Ascending aorta (tissue), 2 donors: ENCODE measurements around the gene SOX30. TPM values are rescaled to one million over a fixed set of nuclear protein-coding genes. Genes with fewer than 3 reads are reported as not detected.

Experiments
- DNase-seq, 2 donors: peaks; one replicate each; pipeline ENCODE4 v3.0.0-alpha.2; 2019; ENCODE audit warnings: low spot score in 2 of 2
- H3K27ac ChIP-seq, 2 donors: fragments of 200-600 bp; sonication (generic); one replicate each; pipeline ENCODE4 v1.5.1; 2016 to 2017; ENCODE audit warnings: mild to moderate bottlenecking in 1 of 2
- H3K27me3 ChIP-seq: fragments of 200-600 bp; sonication (generic); one replicate; pipeline ENCODE4 v1.5.1; 2017
- H3K36me3 ChIP-seq, 2 donors: fragments of 200-600 bp; sonication (generic); one replicate each; pipeline ENCODE4 v1.5.1; 2016
- H3K4me1 ChIP-seq, 2 donors: fragments of 200-600 bp; sonication (generic); one replicate each; pipeline ENCODE4 v1.5.1; 2016 to 2017; ENCODE audit warnings: mild to moderate bottlenecking in 1 of 2
- H3K4me3 ChIP-seq, 2 donors: fragments of 200-600 bp; sonication (generic); one replicate each; pipeline ENCODE4 v1.5.1; 2016 to 2017; ENCODE audit warnings: mild to moderate bottlenecking in 1 of 2
- H3K9me3 ChIP-seq, 2 donors: fragments of 200-600 bp; sonication (generic); one replicate each; pipeline ENCODE4 v1.5.1; 2016
- CTCF ChIP-seq, 3 experiments: fragments of 200-600 bp in 2 of 3; fragments of 450-650 bp in 1 of 3; sonication (generic) in 2 of 3; IDR thresholded peaks; one replicate each; pipeline ENCODE4 v1.5.1; 2016 to 2019; ENCODE audit warnings: antibody characterized with exemption in 3 of 3, mild to moderate bottlenecking in 1 of 3, moderate library complexity in 1 of 3
- intact Hi-C: fragments of 100-400 bp; cut with DNase I; formaldehyde crosslinking; loops from one replicate; pipeline ENCODE4 v1.15.1; 2023
- total RNA-seq: library from RNA; depleted of rRNA; stranded (reverse); fragments of >200 nt; gene quantifications from one replicate; pipeline ENCODE4 v1.1.0, GENCODE V29; 2016

SOX30 gene
- total RNA-seq, 1 donor from 2014 or later: not detected

- Histone ChIP-seq H3K9me3 (no peaks in the 10 kb centered on the region), H3K27ac (no peak overlapping the region), H3K27me3 (no peaks in the 10 kb centered on the region), H3K4me1 (peaks cover 3 to 4% of the 10 kb centered on the region in 2 donors), H3K36me3 (no peaks in the 10 kb centered on the region), H3K4me3 (no peak overlapping the region)
- intact Hi-C loops: no loop called here
- DNase-seq: no peak
- TF ChIP-seq CTCF (IDR thresholded peaks at IDR 0.05): no peak
These were observed 44.7 kb downstream of the SOX30 start for GRCh38 chr5:157607371-157608161.

- DNase-seq: no peak
- no peak for TF ChIP-seq CTCF (IDR thresholded peaks at IDR 0.05)
- intact Hi-C loops: no loop called here
These were observed 46.2 kb downstream of the SOX30 start for GRCh38 chr5:157606046-157606445.

GRCh38 chr5:157603333-157604190, 48.7 kb downstream of the SOX30 start:
- intact Hi-C loops: no loop called here
- no peak for TF ChIP-seq CTCF (IDR thresholded peaks at IDR 0.05)
- H3K9me3 ChIP-seq: no peaks in the 10 kb centered on the region
- no peaks in the 10 kb centered on the region for H3K4me1 ChIP-seq
- H3K36me3 ChIP-seq: no peaks in the 10 kb centered on the region
- no peaks in the 10 kb centered on the region for H3K27me3 ChIP-seq
- no peak overlapping the region for H3K4me3 ChIP-seq
- DNase-seq: no peak
- no peak overlapping the region for H3K27ac ChIP-seq

More at GRCh38 chr5:157606046-157606445, 46.2 kb downstream of the SOX30 start:
- peaks cover 3 to 4% of the 10 kb centered on the region in 2 donors for H3K4me1 ChIP-seq
- no peaks in the 10 kb centered on the region for H3K36me3 ChIP-seq
- no peaks in the 10 kb centered on the region for H3K9me3 ChIP-seq
- H3K4me3 ChIP-seq: no peak overlapping the region
- H3K27ac ChIP-seq: no peak overlapping the region
- no peaks in the 10 kb centered on the region for H3K27me3 ChIP-seq

DNA sequence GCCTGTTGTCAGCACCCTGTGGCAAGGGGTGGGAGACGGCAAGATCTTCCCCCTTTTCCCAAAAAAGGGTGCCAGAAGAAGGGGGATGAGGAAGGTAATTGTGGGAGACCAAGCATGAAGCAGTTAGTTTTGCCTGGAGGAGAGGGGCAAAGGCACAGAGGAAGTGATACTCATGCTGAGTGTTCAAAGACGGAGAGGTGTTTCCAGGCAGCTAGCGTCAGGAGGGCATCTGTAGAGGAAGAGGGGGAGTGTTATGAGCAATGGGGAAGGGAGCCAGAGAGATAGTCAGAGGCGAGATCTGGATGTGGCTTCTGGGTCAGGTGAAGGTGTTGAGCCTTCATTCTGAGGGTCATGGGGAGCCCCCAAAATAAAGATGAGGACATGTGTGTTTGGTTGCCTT, 49.7 kb downstream of the SOX30 start:
- intact Hi-C loops: no loop called here
- Histone ChIP-seq H3K9me3 (no peaks in the 10 kb centered on the region), H3K4me3 (no peak overlapping the region), H3K27me3 (no peaks in the 10 kb centered on the region), H3K4me1 (no peaks in the 10 kb centered on the region), H3K36me3 (no peaks in the 10 kb centered on the region), H3K27ac (no peak overlapping the region)
- TF ChIP-seq CTCF (IDR thresholded peaks at IDR 0.05): no peak
- no peak for DNase-seq

DNA sequence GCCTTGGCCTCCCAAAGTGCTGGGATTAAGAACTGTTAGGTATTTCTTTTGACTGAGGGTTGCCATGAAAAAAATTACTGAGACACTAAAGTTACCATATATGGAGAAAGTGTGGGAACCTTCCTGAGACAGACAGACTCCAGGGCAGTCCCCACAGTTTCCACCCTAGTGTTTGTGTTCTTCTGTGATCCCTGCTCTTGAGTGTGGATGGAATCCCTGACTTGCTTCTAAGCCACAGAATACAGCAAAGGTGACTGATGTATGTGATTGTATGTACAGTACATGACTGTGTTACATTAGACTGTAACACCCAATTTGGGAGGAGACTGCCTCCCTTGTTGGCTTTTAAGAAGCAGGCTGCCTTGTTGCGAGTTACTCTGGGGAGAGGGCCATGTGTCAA, 52.0 kb downstream of the SOX30 start:
- Histone ChIP-seq H3K27me3 (no peaks in the 10 kb centered on the region), H3K4me1 (no peaks in the 10 kb centered on the region), H3K36me3 (no peaks in the 10 kb centered on the region), H3K4me3 (no peak overlapping the region), H3K9me3 (no peaks in the 10 kb centered on the region), H3K27ac (no peak overlapping the region)
- intact Hi-C loops: no loop called here
- DNase-seq: no peak
- TF ChIP-seq CTCF (IDR thresholded peaks at IDR 0.05): no peak
